Embryonic facial prominence (tissue), 1 donor: ENCODE results near the gene PTPRD.
A peak's percentile ranks its signal among the peaks of the same experiment; 100 is the strongest.

ENCODE experiments used
- DNase-seq: peaks from one replicate; pipeline ENCODE4 v3.0.0-alpha.2; 2016; ENCODE audit errors: extremely low spot score

Gene PTPRD

DNA sequence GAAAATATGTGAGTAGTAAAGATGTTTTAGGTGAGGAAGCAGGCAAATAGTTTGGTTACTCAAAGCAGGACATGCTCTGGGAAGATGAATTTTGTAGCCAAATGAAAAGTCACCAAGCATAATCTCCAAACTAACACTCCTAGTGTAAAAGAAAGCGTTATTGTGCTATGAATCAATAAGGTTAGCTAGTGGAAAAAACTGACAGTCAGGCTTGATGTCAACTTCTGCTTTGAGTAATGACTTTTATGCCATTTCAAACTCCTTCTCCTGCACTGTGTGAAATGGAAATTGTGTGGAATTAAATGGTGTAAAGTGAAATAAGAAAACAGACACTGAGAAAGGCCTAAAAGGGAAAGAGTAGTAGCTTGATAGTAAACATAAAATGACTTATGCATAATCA lies 2176.0 kb downstream of the PTPRD start:
- no peak for DNase-seq

GRCh38 chr9:8434621-8435020 lies 2178.2 kb downstream of the PTPRD start:
- DNase-seq = no peak

- DNase-seq = no peak
Observed at GRCh38 chr9:8432224-8432623, 2180.6 kb downstream of the PTPRD start.

GRCh38 chr9:8431505-8431904 lies 2181.3 kb downstream of the PTPRD start:
- no peak for DNase-seq

DNA sequence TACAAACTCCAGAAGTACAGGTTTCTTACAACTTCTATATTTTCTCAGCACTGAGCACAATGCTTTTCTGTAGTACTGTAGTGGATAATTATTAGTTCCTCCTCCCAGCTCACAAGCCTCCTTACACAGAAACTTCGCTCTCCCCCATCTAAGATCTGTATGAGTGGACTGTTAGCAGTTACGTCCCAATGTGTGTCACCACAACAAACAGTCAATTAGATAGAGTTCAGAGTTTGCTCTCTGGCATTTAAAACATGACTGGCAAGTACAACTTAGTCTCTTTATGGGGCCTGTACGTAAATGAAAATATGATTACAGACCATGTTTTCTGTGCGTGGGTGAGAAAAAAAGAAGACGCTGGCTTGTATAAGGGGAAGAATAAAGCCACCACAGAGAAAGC lies 2181.9 kb downstream of the PTPRD start:
- DNase-seq = no peak

DNA sequence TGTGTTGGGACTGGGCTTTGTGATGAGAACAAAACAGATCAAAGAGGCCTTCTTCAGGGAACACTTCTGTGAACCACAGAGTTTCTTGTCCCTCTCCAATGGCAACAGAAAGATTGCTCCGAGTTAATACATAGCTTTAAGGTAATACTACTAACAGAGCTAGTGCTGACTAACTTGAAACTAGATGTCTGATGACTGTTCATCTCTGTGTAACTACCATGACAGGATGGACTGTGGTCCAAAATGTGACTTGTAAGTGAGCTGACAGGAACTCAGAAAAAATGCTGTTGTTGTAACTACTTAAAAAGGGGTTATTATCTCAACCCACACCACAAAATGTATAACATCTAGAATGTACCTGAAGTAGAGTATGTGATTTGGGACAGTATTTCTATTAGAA lies 2183.0 kb downstream of the PTPRD start:
- DNase-seq = no peak

- no peak for DNase-seq
Observed at GRCh38 chr9:8429157-8429556, 2183.6 kb downstream of the PTPRD start.

DNA sequence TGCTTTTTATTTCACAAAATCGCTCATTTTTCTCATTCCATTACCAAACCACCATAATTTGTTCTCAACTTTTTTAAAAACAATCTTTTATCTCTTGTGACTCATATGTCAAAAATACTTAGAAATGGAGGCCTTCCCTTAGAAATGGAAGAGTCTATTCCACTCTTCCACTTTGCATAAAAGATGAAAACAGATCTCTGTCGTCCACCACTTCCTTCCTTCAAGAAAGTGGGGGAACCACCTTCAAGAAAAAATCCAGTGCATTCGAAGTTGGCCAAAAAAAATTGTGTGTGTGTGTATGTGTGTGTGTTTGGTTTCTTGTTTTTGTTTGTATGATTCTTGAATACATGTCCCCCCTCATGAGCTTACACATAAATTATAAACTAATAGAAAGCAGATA lies 2184.4 kb downstream of the PTPRD start:
- DNase-seq = no peak

DNA sequence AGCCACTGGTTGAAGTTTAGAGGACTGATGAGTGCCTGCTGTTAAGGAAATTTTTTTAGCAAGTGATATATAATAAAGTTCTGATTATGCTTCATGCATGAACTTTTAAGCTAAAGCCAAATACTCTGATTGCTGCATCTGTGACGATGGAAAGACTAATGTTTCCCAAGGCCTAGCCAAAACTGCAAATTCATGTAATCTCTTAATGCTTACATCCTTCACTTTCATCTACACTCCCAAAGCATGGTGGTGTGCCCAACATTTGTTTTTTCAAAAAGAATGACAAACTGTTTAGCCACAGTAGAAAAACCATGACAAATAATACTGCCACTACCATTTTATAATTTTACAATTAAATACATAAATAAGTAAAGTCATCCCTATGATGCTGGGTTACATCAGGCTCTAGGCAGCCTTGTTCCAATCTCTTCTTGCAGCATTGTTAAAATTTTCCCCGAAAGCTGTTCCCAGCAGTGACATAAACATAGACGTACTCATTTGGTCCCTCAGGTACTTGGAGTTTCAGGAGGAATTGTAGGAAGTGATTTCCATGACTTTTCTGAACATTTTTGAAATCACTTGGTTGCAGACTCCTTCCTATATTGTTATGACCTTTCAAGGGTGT lies 2187.9 kb downstream of the PTPRD start:
- no peak for DNase-seq

DNA sequence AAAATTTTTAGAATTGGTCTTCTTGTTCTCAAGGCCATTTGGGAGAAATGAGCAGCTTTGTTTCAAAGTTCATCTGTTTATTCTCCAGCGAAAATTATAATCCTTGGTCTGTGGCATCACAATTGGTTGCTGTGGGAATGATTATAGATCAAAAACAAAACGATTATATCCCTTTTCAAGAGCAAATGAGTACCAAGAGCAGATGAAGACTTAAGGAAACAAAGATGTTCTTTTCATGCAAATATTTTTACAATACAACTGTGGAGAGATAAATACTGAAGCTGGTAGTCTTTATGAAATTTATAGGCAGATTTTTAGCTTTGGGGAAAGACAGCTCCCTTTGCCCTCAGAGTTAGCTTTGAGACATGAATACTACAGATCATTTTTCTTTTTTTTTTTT lies 2192.4 kb downstream of the PTPRD start:
- DNase-seq = no peak

GRCh38 chr9:8419596-8420275 lies 2193.1 kb downstream of the PTPRD start:
- no peak for DNase-seq

GRCh38 chr9:8417341-8417740 lies 2195.5 kb downstream of the PTPRD start:
- DNase-seq = no peak

GRCh38 chr9:8412327-8412726 lies 2200.5 kb downstream of the PTPRD start:
- DNase-seq = no peak

- DNase-seq = no peak
Observed at GRCh38 chr9:8408575-8409190, 2204.1 kb downstream of the PTPRD start.

GRCh38 chr9:8401961-8402705 lies 2210.7 kb downstream of the PTPRD start:
- DNase-seq = no peak

DNA sequence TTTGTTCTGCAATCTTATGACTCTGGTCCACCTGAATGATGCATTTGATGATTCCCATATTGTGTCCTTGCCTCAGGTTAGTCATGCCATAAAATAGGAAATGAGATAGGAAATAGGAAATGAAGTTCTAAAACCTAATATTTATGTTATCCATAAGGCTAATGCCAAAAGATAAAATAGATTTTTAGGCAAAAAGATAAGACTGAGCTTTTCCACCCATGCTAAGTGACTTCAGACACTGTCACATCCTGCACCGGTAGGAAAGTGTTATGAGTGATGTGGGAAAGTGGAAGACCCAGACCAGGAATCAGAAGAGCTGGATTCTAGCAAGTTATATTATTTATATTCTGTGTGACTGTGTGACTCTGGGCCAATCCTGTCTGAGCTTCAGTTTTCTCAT lies 2212.4 kb downstream of the PTPRD start:
- no peak for DNase-seq

GRCh38 chr9:8395022-8395421 lies 2217.8 kb downstream of the PTPRD start:
- no peak for DNase-seq

GRCh38 chr9:8394341-8394740 lies 2218.5 kb downstream of the PTPRD start:
- no peak for DNase-seq

DNA sequence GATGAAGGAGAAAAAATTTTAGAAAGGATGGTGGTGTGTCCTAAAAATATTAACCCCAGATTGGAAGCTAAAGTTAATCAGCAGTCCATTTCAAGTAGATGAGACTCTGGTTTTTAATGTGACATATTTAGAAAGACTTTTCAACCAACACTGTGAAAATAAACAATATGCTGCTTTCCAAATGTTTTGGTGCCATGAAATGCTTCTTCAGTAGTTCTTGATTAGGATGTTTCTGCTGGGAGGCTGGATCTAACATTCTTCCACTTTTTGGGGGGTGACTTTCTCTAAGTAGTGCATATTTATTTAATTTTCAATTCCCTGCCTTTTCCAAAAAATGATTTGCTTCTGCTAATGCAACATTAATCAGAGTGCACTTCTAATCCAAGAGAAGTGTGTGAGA lies 2219.9 kb downstream of the PTPRD start:
- DNase-seq = no peak

- DNase-seq = no peak
Observed at GRCh38 chr9:8391566-8391965, 2221.2 kb downstream of the PTPRD start.

DNA sequence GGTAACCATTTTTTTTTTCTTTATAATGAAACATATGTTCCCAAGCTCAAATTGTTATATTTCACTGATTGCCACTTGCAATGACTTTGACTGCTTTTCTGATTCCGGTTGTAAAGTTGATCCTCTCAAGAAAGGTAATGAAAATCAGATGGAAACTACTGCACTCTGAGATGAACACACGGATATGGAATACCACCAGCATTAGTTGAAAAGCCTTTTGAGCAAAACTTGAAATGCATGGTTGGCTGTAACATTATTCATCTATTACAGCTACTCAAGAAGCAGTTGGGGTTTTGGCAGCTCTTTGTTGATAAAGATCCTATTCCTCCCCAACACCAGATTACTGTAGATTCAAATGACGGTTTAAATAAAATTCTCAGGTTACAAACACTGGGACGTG lies 2221.7 kb downstream of the PTPRD start:
- peak; percentile 66 for DNase-seq

DNA sequence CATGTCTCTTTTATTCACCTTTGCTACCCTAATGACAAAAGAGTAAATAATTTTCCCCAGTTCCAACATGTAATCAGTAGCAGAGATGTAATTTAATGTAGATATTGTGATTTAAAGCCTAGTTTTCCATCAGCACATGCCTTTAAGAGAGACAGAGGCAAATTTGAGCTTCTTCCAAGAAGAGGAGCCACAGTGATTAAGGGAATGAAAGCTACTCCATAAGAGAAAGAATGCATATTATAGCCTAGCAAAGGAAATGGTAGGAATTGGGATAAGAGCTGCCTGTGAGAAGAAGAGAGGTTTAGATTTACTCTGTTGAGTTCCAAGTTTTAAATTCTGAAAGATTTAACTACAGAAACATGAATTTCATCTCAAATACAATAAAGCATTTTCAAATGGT lies 2222.2 kb downstream of the PTPRD start:
- no peak for DNase-seq

DNA sequence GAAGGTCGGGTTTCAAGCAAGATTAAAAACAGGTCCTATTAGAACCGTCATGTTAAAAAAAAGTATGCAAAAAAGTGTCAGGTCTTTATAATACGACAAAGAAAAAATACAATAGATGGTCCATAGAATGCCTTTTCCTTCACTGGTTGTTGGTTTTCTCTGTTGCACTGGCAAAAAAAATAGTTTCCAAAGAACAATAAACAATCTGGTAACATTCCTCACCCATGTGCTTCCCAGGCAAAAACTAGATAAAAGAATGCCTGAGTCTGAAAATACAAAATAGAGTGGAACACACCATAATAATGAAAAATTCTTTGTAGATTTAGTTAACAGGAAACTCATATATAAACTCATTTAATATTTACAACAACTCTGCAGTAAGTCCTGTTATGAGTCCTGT lies 2223.3 kb downstream of the PTPRD start:
- no peak for DNase-seq
